Fibroblast of pulmonary artery (primary cell): ENCODE results near the gene IFITM10.

Source experiments
- DNase-seq: peaks from one replicate; pipeline ENCODE4 v3.0.0-alpha.2; 2010; ENCODE audit warnings: low read depth
- H3K4me3 ChIP-seq: replicated peaks from 2 replicates; pipeline ENCODE4 v1.5.1; 2011; ENCODE audit warnings: low read depth, mild to moderate bottlenecking, control low read depth, low read length, moderate library complexity
- CTCF ChIP-seq: IDR thresholded peaks from 2 replicates; pipeline ENCODE4 v1.5.1; 2011; ENCODE audit warnings: mild to moderate bottlenecking, control low read depth, low read length, inconsistent platforms; ENCODE audit errors: missing control alignments

IFITM10 gene

DNA sequence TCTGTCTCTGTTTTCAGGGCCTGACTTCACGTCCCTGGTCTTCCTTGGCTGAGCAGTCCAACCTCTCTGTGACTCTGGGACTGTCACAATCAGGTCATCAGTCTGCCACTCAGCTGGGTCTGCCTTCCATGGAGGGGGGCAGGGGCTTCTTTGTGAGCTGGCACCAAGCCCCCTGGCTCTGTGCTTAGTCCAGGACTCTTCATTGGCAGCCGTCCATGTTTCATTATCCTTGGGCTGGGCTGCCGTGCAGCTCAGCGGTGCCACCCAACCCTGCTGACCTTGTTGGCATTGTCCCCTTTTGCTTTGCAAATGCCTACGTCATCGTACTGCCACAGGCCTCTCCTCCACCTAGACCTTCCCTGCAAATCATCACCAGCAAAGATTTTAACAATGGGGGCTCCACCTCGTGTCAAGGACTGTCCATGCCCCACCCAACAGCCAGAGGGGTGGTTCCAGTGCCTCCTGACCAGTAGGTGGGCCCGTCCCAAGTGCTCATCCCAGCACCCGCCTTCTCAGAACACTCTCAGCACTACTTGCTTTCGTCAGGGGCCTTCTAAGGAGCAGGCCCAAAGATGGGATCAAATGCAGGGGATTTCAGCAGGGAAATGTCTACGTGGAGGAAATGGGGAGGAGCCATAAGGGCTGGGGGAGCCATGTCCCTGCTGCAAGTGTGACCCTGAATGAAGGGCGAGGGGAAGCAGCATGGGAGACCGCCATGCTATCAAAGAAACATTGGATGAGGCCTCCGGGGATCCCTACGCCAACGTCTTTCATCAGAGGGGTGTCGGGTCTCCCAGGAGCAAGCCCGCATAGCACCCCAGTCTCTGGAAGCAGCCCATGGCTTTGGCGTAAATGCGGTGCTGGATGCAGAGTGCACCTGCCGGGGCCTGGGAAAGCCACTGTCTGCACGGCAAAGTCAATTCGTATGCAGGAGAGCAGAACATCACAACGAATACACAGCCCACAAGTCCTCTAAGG is 35.2 kb downstream of the IFITM10 start:
- H3K4me3 ChIP-seq, result no peak overlapping the region
- DNase-seq, result no peak
- TF ChIP-seq CTCF, result no peak

GRCh38 chr11:1708716-1709115 is 41.7 kb downstream of the IFITM10 start:
- DNase-seq, result no peak
- TF ChIP-seq CTCF, result no peak
- H3K4me3 ChIP-seq, result no peak overlapping the region

DNA sequence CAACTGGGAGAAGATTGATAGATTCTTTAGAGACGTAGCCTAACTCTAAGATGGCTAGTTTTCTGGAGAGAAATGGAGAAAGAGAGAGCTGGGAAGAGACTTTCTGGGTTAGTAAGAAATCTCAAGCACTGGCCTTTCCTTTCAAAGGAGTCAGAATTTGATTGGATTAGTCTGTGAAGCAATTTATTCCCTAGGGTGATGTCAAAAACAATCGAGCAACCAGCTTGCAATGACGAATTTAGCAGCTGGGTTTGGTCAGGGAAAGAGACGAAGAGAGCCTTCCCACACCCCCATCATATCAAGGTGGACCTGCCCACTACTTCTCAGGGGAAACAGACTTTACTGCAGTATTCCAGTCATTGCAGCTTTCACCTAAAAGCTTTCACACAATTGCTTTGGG is 42.6 kb downstream of the IFITM10 start:
- H3K4me3 ChIP-seq, result no peak overlapping the region
- no peak for TF ChIP-seq CTCF
- peak; percentile 6 for DNase-seq

- TF ChIP-seq CTCF, result peak; percentile 10
- DNase-seq, result no peak
- H3K4me3 ChIP-seq, result no peak overlapping the region
Observed at GRCh38 chr11:1706634-1707400, 43.6 kb downstream of the IFITM10 start.

- H3K4me3 ChIP-seq, result no peak overlapping the region
- DNase-seq, result no peak
- TF ChIP-seq CTCF, result no peak
Observed at GRCh38 chr11:1705126-1706052, 45.0 kb downstream of the IFITM10 start.

- no peak for TF ChIP-seq CTCF
- no peak overlapping the region for H3K4me3 ChIP-seq
- no peak for DNase-seq
Observed at GRCh38 chr11:1703146-1703545, 47.2 kb downstream of the IFITM10 start.
